ENCODE results near the gene TLCD2.

GRCh38 chr17:1697681-1698080, 12.5 kb downstream of the TLCD2 start:
- TF ChIP-seq CTCF (IDR thresholded peaks at IDR 0.05; ENCODE audit: low read length) (no peak), EZH2phosphoT487 (IDR thresholded peaks at IDR 0.05; ENCODE audit: low read length) (no peak)

All from MM.1S (cell line).